Neural cell (in vitro differentiated cells): Measurements from ENCODE around the gene GSDME. TPM values are rescaled to one million over a fixed set of nuclear protein-coding genes. Genes with fewer than 3 reads are reported as not detected.

Experiments used
- H2AFZ ChIP-seq: fragments of 200-600, 300-800 bp; sonication (generic), shearing (Covaris generic); 2 replicates; pipeline ENCODE4 v1.6.0; 2014; ENCODE audit warnings: low read depth, mild to moderate bottlenecking, antibody characterized with exemption, low read length, moderate library complexity
- H3F3A ChIP-seq: fragments of 200-600 bp; shearing (Covaris generic); 2 replicates; pipeline ENCODE4 v1.6.1; 2016; ENCODE audit warnings: mild to moderate bottlenecking, moderate library complexity, mixed read lengths, antibody characterized with exemption, low read length; ENCODE audit not compliant: insufficient read depth, poor library complexity, severe bottlenecking
- H3K27ac ChIP-seq: fragments of 200-600, 300-800 bp; sonication (generic), shearing (Covaris generic); 2 replicates; pipeline ENCODE4 v1.5.1; 2014; ENCODE audit warnings: mild to moderate bottlenecking, low read length, moderate library complexity
- H3K27me3 ChIP-seq: fragments of 300-800, 200-600 bp; sonication (generic), shearing (Covaris generic); 2 replicates; pipeline ENCODE4 v1.6.0; 2014; ENCODE audit warnings: mild to moderate bottlenecking, low read depth, low read length, moderate library complexity; ENCODE audit not compliant: insufficient read depth
- H3K36me3 ChIP-seq: fragments of 300-800, 200-600 bp; sonication (generic), shearing (Covaris generic); 2 replicates; pipeline ENCODE4 v1.5.1; 2014; ENCODE audit warnings: mild to moderate bottlenecking, antibody characterized with exemption, low read length, moderate library complexity; ENCODE audit not compliant: insufficient read depth
- H3K4me2 ChIP-seq: fragments of 300-800, 200-600 bp; sonication (generic), shearing (Covaris generic); 2 replicates; pipeline ENCODE4 v1.6.0; 2014; ENCODE audit warnings: mild to moderate bottlenecking, low read length
- H3K4me3 ChIP-seq: fragments of 300-800, 200-600 bp; sonication (generic), shearing (Covaris generic); 2 replicates; pipeline ENCODE4 v1.5.1; 2014; ENCODE audit warnings: mild to moderate bottlenecking, low read length, moderate library complexity
- H3K79me2 ChIP-seq: fragments of 200-600 bp; shearing (Covaris generic); replicated peaks from 2 replicates; pipeline ENCODE4 v1.6.0; 2014; ENCODE audit warnings: mild to moderate bottlenecking, low read length, moderate library complexity; ENCODE audit not compliant: insufficient read depth
- H3K9ac ChIP-seq: fragments of 300-800, 200-600 bp; sonication (generic), shearing (Covaris generic); 2 replicates; pipeline ENCODE4 v1.6.1; 2016; ENCODE audit warnings: mild to moderate bottlenecking, low read length, mixed read lengths
- H3K9me2 ChIP-seq: fragments of 200-600 bp; shearing (Covaris generic); 2 replicates; pipeline ENCODE4 v1.6.1; 2016; ENCODE audit warnings: mild to moderate bottlenecking, low read length, mixed read lengths; ENCODE audit not compliant: insufficient read depth
- H3K9me3 ChIP-seq: fragments of 200-600, 300-800 bp; sonication (generic), shearing (Covaris generic); 2 replicates; pipeline ENCODE4 v1.6.1; 2016; ENCODE audit warnings: mild to moderate bottlenecking, mixed run types, low read length, moderate library complexity, mixed read lengths
- H4K20me1 ChIP-seq: fragments of 200-600 bp; shearing (Covaris generic); 2 replicates; pipeline ENCODE4 v1.6.1; 2016; ENCODE audit warnings: mild to moderate bottlenecking, mixed run types; ENCODE audit not compliant: insufficient read depth
- EP300 ChIP-seq: fragments of 450-650 bp; conservative IDR thresholded peaks from 2 replicates; pipeline ENCODE4 v1.6.1; 2014; ENCODE audit warnings: antibody characterized with exemption, mild to moderate bottlenecking, moderate library complexity; ENCODE audit not compliant: poor library complexity, severe bottlenecking
- EZH2 ChIP-seq: fragments of 200-600, 300-800 bp; shearing (Covaris generic), sonication (generic); IDR thresholded peaks from 2 replicates; pipeline ENCODE4 v1.6.1; 2014; ENCODE audit warnings: antibody characterized with exemption, low read length, borderline replicate concordance, mild to moderate bottlenecking; ENCODE audit not compliant: insufficient read depth, poor library complexity, severe bottlenecking
- MXI1 ChIP-seq: fragments of 450-650 bp; conservative IDR thresholded peaks from 2 replicates; pipeline ENCODE4 v1.6.1; 2014; ENCODE audit warnings: antibody characterized with exemption, mild to moderate bottlenecking; ENCODE audit not compliant: poor library complexity, severe bottlenecking
- POLR2AphosphoS5 ChIP-seq: IDR thresholded peaks from 2 replicates; pipeline ENCODE4 v1.6.1; 2012
- RAD21 ChIP-seq: fragments of 450-650 bp; conservative IDR thresholded peaks from 2 replicates; pipeline ENCODE4 v1.6.1; 2014; ENCODE audit warnings: antibody characterized with exemption, mild to moderate bottlenecking, moderate library complexity
- SMC3 ChIP-seq: fragments of 450-650 bp; conservative IDR thresholded peaks from 2 replicates; pipeline ENCODE4 v1.6.1; 2014; ENCODE audit warnings: antibody characterized with exemption, mild to moderate bottlenecking, moderate library complexity; ENCODE audit not compliant: poor library complexity
- TAF1 ChIP-seq: IDR thresholded peaks from 2 replicates; pipeline ENCODE4 v1.6.1; 2012; ENCODE audit warnings: low read depth
- polyA plus RNA-seq: library from polyadenylated mRNA; depleted of rRNA; stranded (reverse); fragments of >200 nt; gene quantifications from 2 replicates; pipeline ENCODE4 v1.2.3, GENCODE V29; 2014
- TF ChIP-seq, protein P1 (sequence below): fragments of 450-650 bp; IDR thresholded peaks from 2 replicates; pipeline ENCODE4 v1.5.1; 2014; ENCODE audit warnings: antibody characterized with exemption, mild to moderate bottlenecking, moderate library complexity; ENCODE audit not compliant: poor library complexity, severe bottlenecking
- TF ChIP-seq, protein P2 (sequence below): IDR thresholded peaks from 2 replicates; pipeline ENCODE4 v1.6.1; 2012; ENCODE audit warnings: borderline replicate concordance

GSDME gene
- polyA plus RNA-seq, 1 donor from 2014 or later = 42.9 TPM

- Histone ChIP-seq H3K27me3 (no peaks in the 10 kb centered on the region), H3F3A (no peaks in the 10 kb centered on the region), H3K79me2 (no peaks in the 10 kb centered on the region), H3K27ac (no peak overlapping the region), H2AFZ (no peak overlapping the region), H3K9me2 (no peaks in the 10 kb centered on the region), H3K9ac (no peak overlapping the region), H4K20me1 (no peaks in the 10 kb centered on the region), H3K36me3 (no peaks in the 10 kb centered on the region), H3K4me3 (no peak overlapping the region), H3K4me2 (no peak overlapping the region), H3K9me3 (no peaks in the 10 kb centered on the region)
- TF ChIP-seq EP300 (no peak), MXI1 (no peak), EZH2 (no peak), SMC3 (no peak), TAF1 (no peak), POLR2AphosphoS5 (no peak), RAD21 (no peak)
- TF ChIP-seq, protein P1, sequence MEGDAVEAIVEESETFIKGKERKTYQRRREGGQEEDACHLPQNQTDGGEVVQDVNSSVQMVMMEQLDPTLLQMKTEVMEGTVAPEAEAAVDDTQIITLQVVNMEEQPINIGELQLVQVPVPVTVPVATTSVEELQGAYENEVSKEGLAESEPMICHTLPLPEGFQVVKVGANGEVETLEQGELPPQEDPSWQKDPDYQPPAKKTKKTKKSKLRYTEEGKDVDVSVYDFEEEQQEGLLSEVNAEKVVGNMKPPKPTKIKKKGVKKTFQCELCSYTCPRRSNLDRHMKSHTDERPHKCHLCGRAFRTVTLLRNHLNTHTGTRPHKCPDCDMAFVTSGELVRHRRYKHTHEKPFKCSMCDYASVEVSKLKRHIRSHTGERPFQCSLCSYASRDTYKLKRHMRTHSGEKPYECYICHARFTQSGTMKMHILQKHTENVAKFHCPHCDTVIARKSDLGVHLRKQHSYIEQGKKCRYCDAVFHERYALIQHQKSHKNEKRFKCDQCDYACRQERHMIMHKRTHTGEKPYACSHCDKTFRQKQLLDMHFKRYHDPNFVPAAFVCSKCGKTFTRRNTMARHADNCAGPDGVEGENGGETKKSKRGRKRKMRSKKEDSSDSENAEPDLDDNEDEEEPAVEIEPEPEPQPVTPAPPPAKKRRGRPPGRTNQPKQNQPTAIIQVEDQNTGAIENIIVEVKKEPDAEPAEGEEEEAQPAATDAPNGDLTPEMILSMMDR = no peak
- TF ChIP-seq, protein P2, sequence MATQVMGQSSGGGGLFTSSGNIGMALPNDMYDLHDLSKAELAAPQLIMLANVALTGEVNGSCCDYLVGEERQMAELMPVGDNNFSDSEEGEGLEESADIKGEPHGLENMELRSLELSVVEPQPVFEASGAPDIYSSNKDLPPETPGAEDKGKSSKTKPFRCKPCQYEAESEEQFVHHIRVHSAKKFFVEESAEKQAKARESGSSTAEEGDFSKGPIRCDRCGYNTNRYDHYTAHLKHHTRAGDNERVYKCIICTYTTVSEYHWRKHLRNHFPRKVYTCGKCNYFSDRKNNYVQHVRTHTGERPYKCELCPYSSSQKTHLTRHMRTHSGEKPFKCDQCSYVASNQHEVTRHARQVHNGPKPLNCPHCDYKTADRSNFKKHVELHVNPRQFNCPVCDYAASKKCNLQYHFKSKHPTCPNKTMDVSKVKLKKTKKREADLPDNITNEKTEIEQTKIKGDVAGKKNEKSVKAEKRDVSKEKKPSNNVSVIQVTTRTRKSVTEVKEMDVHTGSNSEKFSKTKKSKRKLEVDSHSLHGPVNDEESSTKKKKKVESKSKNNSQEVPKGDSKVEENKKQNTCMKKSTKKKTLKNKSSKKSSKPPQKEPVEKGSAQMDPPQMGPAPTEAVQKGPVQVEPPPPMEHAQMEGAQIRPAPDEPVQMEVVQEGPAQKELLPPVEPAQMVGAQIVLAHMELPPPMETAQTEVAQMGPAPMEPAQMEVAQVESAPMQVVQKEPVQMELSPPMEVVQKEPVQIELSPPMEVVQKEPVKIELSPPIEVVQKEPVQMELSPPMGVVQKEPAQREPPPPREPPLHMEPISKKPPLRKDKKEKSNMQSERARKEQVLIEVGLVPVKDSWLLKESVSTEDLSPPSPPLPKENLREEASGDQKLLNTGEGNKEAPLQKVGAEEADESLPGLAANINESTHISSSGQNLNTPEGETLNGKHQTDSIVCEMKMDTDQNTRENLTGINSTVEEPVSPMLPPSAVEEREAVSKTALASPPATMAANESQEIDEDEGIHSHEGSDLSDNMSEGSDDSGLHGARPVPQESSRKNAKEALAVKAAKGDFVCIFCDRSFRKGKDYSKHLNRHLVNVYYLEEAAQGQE = no peak
These were observed 40.6 kb downstream of the GSDME start for GRCh38 chr7:24716480-24717246.

GRCh38 chr7:24715661-24716479, 41.4 kb downstream of the GSDME start:
- no peak overlapping the region for H3K4me2 ChIP-seq

More at GRCh38 chr7:24715661-24716479, 41.4 kb downstream of the GSDME start:
- H2AFZ ChIP-seq = no peak overlapping the region
- no peaks in the 10 kb centered on the region for H4K20me1 ChIP-seq
- no peaks in the 10 kb centered on the region for H3K79me2 ChIP-seq
- H3K27ac ChIP-seq = no peak overlapping the region
- no peak for TF ChIP-seq EP300
- no peak for TF ChIP-seq RAD21
- TF ChIP-seq, protein P1 = peak; percentile 37
- TF ChIP-seq SMC3 = no peak
- no peaks in the 10 kb centered on the region for H3K9me2 ChIP-seq
- no peaks in the 10 kb centered on the region for H3K36me3 ChIP-seq
- H3K4me3 ChIP-seq = no peak overlapping the region
- H3F3A ChIP-seq = no peaks in the 10 kb centered on the region
- H3K9me3 ChIP-seq = no peaks in the 10 kb centered on the region
- H3K27me3 ChIP-seq = no peaks in the 10 kb centered on the region
- no peak overlapping the region for H3K9ac ChIP-seq
